NCI-H2029 (cell line): ENCODE data around the gene PTPRN2.

Source experiments
- DNase-seq: peaks from one replicate; lab custom pipeline; 2025; lab: John Stamatoyannopoulos, UW

PTPRN2 gene

GRCh38 chr7:157975401-157976372, 611.9 kb downstream of the PTPRN2 start:
- DNase-seq: no peak

DNA sequence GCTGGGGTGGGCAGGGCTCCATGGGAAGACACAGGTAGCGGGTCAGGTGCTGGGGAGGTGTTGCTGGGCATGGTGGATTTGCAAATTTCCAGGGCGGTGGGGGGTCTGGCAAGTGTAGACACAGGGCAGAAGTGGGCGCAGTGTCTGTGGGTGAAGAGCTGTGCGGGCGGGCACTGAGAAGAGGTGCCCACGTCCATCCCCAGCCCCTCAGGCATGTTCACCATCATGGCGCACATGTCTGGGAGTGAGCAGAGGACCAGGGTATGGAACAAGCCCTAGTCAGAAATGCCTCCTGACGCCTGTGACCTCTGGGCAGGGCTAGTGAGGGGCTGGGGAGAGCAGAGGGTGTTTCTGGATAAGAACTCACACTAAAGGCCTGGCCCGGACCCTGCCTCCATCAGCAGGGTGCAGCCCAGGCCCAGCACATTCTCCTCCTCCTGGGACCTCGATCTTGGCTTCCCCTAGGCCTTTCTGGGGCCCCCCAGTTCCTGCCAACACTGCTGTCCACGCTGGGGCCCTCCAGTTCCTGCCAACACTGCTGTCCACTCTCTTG, 612.9 kb downstream of the PTPRN2 start:
- no peak for DNase-seq

- no peak for DNase-seq
Measured at GRCh38 chr7:157973971-157974677, 613.5 kb downstream of the PTPRN2 start.

DNA sequence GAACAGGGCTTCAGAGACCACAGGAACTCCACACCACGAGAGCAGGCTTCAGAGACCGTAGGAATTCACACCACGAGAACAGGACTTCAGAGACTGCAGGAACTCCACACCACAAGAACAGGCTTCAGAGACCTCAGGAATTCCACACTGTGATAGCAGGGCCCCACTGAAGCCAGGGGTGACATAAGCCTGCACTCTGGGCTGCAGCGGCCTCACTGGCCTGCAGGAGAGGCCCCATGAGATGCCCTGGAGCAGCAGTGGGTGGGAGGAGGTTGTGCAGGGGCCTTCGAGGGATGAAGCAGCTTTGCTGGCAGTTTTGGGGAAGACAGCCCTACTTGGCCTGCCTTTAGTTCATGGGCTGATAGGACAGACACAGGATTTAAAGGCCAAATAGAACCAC, 614.7 kb downstream of the PTPRN2 start:
- no peak for DNase-seq

DNA sequence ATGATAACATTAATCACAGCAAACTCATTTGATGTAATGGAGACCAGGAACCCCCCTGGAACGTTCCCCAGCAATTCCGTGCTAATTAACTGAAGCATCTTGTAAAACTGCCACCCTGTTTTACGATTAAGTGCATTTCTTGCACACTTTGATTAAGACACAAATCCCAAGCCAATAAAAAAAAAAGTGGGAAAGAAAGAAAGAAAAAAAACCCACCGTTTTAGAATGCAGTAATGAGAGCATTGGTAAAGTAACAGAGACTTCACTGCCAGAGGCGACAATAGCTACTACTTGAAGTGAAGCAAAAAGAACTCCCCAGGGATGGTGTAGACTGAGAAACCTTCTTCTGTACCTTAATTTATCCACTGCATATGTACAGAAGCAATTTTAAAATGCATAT, 616.1 kb downstream of the PTPRN2 start:
- no peak for DNase-seq

DNA sequence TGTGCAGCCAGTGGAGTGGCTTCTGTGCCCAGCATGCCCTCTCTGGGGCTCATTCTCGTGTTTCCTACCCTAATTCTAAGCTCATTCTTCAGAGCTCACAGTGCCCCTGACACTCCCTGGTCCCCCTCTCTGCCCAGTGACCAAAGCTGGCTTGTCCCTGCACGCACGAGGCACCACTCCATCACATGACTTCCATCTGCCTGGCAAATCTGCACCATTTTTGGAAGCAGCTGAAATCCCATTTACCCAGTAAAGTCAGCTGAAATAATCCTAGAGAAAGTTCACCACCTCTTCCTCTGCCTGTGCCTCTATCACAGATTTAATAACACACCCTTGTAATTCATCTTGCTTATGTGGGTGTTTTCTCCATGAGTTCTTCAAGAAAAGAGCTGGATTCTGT, 616.9 kb downstream of the PTPRN2 start:
- DNase-seq: no peak

DNA sequence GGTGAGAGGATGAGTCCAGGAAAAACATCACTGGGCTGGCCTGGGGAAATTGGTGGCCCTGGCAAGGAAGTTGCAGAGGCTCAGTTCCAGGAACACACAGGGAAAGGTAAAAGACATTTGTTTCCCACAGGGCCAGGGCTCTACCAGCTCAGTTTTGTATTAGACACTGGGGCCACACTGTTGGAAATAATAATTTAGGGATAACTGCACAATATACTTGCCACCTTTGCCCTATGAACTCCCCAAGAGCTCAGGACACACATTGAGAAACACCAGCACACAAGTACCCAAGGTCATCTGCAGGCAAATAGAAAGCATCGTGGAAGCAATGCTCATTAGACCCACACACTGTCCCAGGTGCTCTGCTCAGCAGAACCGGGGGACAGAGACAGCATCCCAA, 617.6 kb downstream of the PTPRN2 start:
- DNase-seq: no peak

- DNase-seq: no peak
Measured at GRCh38 chr7:157966490-157966889, 621.1 kb downstream of the PTPRN2 start.

DNA sequence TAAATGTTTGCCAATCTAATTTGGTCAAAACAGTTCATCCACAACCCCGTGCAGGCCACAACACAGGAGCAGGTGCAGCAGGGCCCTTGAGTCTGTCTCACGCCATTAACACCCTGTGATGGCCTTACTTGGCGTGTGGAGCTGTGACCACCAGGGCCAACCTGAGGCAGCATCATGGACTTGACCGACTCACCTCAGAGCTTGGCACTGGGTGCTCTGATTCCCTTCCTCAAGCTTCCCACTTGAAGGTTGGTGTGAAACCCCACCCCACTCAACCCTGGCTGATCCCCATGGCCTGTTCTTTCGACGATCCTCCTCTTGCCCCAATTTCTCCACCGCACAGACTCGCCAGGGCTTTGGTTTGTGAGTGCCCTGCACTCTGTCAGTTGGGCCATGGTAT, 623.1 kb downstream of the PTPRN2 start:
- no peak for DNase-seq

GRCh38 chr7:157964016-157964415, 623.6 kb downstream of the PTPRN2 start:
- DNase-seq: no peak

DNA sequence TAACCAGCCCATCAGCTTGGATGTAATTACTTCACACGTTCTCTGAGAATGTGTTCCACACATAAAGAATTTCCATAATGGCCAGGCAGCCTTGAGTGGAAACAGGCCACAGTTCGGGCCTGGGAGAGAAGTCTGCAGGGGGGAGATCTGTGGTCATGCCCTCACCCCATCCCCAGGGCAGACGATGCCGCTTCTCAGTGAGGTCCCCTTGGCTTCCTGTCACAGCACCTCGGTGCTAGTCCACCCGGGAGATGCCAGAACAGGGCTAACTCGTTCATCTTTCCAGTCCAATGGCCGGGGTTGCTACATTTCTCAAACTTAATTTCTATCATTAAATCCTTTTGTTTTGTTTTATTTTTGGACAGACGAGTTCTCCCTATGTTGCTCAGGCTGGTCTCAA, 624.1 kb downstream of the PTPRN2 start:
- no peak for DNase-seq

GRCh38 chr7:157962458-157963306, 624.9 kb downstream of the PTPRN2 start:
- DNase-seq: peak; percentile 33

DNA sequence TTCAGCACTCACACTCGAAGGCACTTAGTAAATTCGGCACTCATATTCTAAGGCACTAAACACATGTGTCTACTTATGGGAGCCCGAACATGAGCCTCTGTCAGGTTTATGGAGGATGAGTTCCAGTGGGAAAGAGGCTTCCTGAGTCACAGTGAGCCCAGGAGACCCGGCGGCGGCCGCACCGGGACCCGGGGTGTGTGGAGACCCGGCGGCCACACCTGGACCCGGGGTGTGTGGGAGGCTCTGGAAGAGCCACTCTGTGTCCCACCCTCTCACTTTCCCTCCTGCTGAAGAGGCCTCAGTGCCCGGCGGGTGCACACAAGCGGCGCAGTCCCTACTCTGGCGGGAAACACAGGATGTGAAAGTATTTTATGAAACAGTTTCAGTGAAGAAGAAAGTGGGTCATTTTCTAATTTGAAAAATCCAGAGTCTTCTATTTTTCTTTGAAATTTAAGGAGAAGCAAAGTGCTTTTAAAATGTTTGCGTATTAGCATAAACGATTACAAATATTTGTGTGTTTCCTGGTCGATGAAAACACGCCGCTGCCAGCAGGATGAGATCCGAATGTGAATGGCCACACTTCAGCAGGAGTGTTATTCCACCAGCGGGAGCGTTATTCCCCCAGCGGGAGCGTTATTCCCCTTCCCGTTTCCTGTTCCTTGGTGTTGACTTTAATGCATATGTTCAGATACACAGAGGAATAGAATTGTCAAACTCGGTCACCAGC, 625.7 kb downstream of the PTPRN2 start:
- peak; percentile 38 for DNase-seq

DNA sequence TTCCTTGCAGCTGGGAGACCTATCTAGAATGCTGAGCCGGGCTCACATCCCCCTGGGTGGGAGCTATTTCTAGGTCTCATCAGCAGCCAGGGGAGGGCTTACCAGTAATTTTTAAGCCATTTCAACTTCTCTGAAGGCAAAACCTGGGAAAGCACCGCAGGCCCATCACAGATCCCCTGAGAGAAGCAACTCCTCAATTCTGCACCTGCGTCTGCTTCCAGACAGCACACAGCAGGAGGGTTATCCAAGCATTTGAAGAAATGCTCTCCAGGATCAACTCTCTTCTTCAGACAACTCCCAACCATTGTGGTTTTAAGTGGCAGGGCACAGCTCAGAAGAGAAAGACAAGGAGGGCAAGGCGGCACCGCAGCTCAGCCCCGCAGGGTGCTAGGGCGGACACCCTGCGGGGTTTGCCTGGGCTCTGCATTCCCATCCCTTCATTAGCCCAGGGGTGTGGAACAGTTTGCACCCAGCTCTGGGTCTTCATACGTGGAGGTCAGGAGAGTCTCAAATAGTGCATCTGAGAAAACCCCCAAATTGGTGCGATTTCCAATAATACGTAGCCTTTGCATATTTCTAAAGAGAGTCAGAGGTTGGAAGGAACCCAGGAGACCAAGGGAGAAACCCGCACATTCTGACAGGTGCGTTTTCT, 632.1 kb downstream of the PTPRN2 start:
- no peak for DNase-seq

- DNase-seq: no peak
Measured at GRCh38 chr7:157954901-157955300, 632.7 kb downstream of the PTPRN2 start.

DNA sequence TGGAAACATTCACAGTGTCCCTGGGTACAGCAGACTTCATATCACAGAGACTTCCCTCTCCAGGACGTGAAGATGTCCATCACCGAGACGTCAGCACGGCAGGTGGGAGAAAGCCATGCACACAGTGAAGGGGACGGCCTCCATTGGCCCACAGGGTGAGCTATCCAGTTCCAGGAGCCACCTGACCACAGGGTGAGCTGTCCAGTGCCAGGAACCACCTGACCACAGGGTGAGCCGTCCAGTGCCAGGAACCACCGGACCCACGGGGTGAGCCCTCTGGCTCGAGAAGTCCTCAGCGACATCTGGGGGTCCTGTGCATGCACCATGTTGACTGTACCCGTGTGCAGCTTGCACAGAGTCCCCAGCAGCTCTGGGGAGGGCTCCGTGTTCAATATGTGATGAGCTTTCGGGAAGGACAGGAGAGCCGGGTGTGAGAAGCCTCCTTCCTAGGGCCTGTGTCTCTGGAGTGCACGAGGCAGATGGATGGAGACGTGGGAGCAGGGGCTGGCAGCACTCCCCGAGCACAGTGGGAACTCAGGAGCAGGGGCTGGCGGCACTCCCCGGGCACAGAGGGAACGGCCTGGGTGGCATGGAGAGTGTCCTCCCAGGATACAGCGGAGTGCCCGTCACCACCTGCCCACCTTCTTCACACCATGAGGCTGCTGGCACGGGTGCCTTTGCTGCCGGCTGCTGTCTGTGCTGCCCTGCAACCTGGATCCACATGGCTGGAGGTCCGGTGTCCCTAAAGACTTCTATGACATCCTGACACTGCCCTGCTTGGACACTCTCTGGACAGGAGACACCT, 634.6 kb downstream of the PTPRN2 start:
- no peak for DNase-seq

DNA sequence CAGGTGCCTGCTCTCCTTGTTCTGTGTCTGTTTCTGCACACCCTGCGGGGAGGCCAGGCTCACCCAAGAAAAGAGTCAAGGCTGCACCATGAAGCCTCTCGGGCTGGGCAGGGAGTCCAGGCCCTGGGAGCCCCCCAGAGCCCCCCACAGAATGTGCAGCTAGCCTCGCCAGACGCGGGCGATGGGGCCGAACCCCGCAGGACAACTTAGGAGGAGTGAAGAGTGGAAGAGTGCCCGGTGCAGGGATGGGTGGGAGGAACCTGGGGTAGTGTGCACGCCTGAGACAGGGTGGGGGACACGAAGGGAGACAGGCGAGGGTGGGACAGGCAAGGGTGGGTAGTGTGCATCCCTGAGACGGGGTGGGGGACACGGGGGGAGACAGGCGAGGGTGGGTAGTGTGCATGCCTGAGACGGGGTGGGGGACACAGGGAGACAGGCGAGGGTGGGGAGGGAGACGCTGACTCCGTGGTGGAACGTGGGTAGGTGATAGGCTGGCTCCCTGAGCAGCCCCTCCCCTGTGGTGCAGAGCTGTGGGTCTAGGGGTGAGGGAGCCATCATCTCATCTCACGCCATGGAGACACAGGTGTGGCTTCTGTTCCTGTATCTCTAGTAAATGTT, 635.5 kb downstream of the PTPRN2 start:
- no peak for DNase-seq

GRCh38 chr7:157951300-157952049, 636.1 kb downstream of the PTPRN2 start:
- no peak for DNase-seq

DNA sequence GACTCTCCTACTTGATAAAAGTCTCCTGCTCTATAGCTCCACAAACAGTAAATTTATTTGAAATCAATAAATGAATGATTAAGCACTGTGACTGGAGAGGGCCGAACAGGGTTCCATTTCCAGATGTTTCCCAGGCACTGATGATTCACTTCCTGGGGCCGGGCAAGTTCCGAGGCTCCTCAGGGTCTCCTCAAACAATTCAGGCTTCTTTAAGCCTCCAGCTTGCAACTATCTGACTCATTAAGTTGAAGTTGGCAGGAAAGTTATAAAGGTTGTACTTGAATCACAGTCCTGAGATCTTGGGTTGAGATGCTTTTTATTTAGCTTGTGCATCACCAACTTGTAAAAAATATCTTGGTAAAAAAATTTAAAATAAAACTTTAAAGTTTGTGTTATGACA, 637.9 kb downstream of the PTPRN2 start:
- DNase-seq: no peak
